HG03342 (cell line): ENCODE results near the gene SYNGR1.

Experiments used
- ATAC-seq: cut with Tn5 transposase; IDR thresholded peaks from one replicate; pipeline ENCODE4 v1.9.1; 2021; ENCODE audit warnings: mild to moderate bottlenecking, moderate library complexity; ENCODE audit not compliant: unreplicated experiment

Gene SYNGR1

GRCh38 chr22:39349967-39350726 is at the start of gene SYNGR1:
TSS of gene SYNGR1 (plus strand) at chr22:39349991. CDS start at chr22:39350011, 20 bp downstream.
- no peak for ATAC-seq

- ATAC-seq = no peak
Measured at GRCh38 chr22:39300186-39300830, 49.5 kb upstream of the SYNGR1 start.

GRCh38 chr22:39301108-39301507 is 48.7 kb upstream of the SYNGR1 start:
- ATAC-seq = no peak

GRCh38 chr22:39301926-39302325 is 47.9 kb upstream of the SYNGR1 start:
- no peak for ATAC-seq

- no peak for ATAC-seq
Measured at GRCh38 chr22:39302431-39302960, 47.3 kb upstream of the SYNGR1 start.

GRCh38 chr22:39303358-39303757 is 46.4 kb upstream of the SYNGR1 start:
- ATAC-seq = no peak

GRCh38 chr22:39303892-39304671 is 45.7 kb upstream of the SYNGR1 start:
- ATAC-seq = no peak

- ATAC-seq = no peak
Measured at GRCh38 chr22:39306456-39307361, 43.1 kb upstream of the SYNGR1 start.

- ATAC-seq = no peak
Measured at GRCh38 chr22:39308614-39309363, 41.0 kb upstream of the SYNGR1 start.

- no peak for ATAC-seq
Measured at GRCh38 chr22:39309364-39309861, 40.4 kb upstream of the SYNGR1 start.

- no peak for ATAC-seq
Measured at GRCh38 chr22:39309881-39310714, 39.7 kb upstream of the SYNGR1 start.

GRCh38 chr22:39311592-39312400 is 38.0 kb upstream of the SYNGR1 start:
- no peak for ATAC-seq

GRCh38 chr22:39312410-39312809 is 37.4 kb upstream of the SYNGR1 start:
- no peak for ATAC-seq

- no peak for ATAC-seq
Measured at GRCh38 chr22:39313258-39314001, 36.4 kb upstream of the SYNGR1 start.

- ATAC-seq = no peak
Measured at GRCh38 chr22:39314251-39314971, 35.4 kb upstream of the SYNGR1 start.

- no peak for ATAC-seq
Measured at GRCh38 chr22:39315389-39315788, 34.4 kb upstream of the SYNGR1 start.
